Activated CD4-positive, alpha-beta T cell treated with anti-CD3 and anti-CD28 coated beads for 36 hours (primary cell): ENCODE measurements around the gene THG1L. TPM values are rescaled to one million over a fixed set of nuclear protein-coding genes. Genes with fewer than 3 reads are reported as not detected.
"Not testable (repeated sequence)": the region's sequence is repeated elsewhere in the genome, so short reads cannot be mapped to it uniquely, and the experiment has no call there.

Source experiments
- ATAC-seq: fragments of 200-7000 bp; cut with Tn5 transposase; one replicate; pipeline ENCODE4 v1.10.0; 2021; ENCODE audit warnings: mild to moderate bottlenecking, moderate library complexity
- CTCF ChIA-PET: fragments of 350-600 bp; sonication (Branson Sonifier 250); formaldehyde crosslinking; loops from one replicate; lab custom pipeline; 2021; ENCODE audit warnings: antibody characterized with exemption; lab: Charles Lee
- POLR2A ChIA-PET: fragments of 350-600 bp; sonication (Branson Sonifier 250); formaldehyde crosslinking; loops from one replicate; lab custom pipeline; 2021; ENCODE audit warnings: antibody characterized with exemption, inconsistent platforms; lab: Charles Lee
- DNase-seq: peaks from one replicate; pipeline ENCODE4 v3.0.0-alpha.2; 2020
- H3K27ac Mint-ChIP-seq: one replicate; pipeline ENCODE4 v1.8.0; 2021; ENCODE audit warnings: mixed read lengths
- H3K27me3 Mint-ChIP-seq: one replicate; pipeline ENCODE4 v1.8.0; 2021; ENCODE audit warnings: mixed read lengths
- H3K36me3 Mint-ChIP-seq: one replicate; pipeline ENCODE4 v1.8.0; 2021; ENCODE audit warnings: low read depth, mixed read lengths
- H3K4me1 Mint-ChIP-seq: one replicate; pipeline ENCODE4 v1.8.0; 2021; ENCODE audit warnings: mixed read lengths
- H3K4me3 Mint-ChIP-seq: one replicate; pipeline ENCODE4 v1.8.0; 2021; ENCODE audit warnings: mild to moderate bottlenecking, moderate library complexity, mixed read lengths
- H3K9me3 Mint-ChIP-seq: one replicate; pipeline ENCODE4 v1.8.0; 2021; ENCODE audit warnings: low read depth, mixed read lengths
- intact Hi-C, 2 experiments: fragments of 100-400 bp; cut with DNase I in 1 of 2; cut with micrococcal nuclease in 1 of 2; formaldehyde crosslinking; loops; one replicate each; pipeline versions ENCODE4 v1.14.2 to v1.15.1; 2022 to 2024; cut with DNase I, micrococcal nuclease
- total RNA-seq, 2 experiments: library from RNA; stranded (reverse); gene quantifications; one replicate each; pipeline ENCODE4 v1.2.3, GENCODE V29; 2021

Gene THG1L
- total RNA-seq: 10 to 100 TPM; 29.9 to 33.8 TPM

GRCh38 chr5:157731272-157732129 is at the start of gene THG1L:
Gene THG1L (plus strand): TSS chr5:157731420. CDS start chr5:157731441, 21 bp downstream.
- Mint-ChIP-seq H3K4me3 (peak within 1 kb of the TSS; percentile 86), H3K9me3 (no peaks in the 10 kb centered on the region), H3K27me3 (no peaks in the 10 kb centered on the region), H3K36me3 (peaks cover 25% of the 10 kb centered on the region), H3K27ac (peak within 1 kb of the TSS; percentile 96), H3K4me1 (peaks cover 27% of the 10 kb centered on the region)
- ATAC-seq (peak; percentile 95), DNase-seq (peak; percentile 99)
- ChIA-PET POLR2A (interaction anchor here (0.6 to 1.4 kb wide), 7 partner anchors 11 to 589 kb away, joined by 3 to 12 read pairs (median 5); partner anchors contain the start of genes LSM11 and MED7), CTCF (interaction anchor here (0.6 to 2.8 kb wide), 8 partner anchors 11 to 361 kb away, joined by 3 to 23 read pairs (median 4); partner anchors contain the start of gene LSM11)
- intact Hi-C loops: loop anchor here (1.0 to 5.0 kb wide), 8 partner anchors 12 to 574 kb away; partner anchors contain the start of gene LSM11 (in 2 of the 2)

- CTCF ChIA-PET: interaction anchor here (0.6 to 1.8 kb wide), 4 partner anchors 9 to 166 kb away, joined by 3 to 5 read pairs (median 4); no protein-coding TSS in a partner anchor
Measured at GRCh38 chr5:157682257-157682656, 49.0 kb upstream of the THG1L start.

GRCh38 chr5:157686276-157687197 is 44.7 kb upstream of the THG1L start:
- H3K4me3 Mint-ChIP-seq, H3K9me3 Mint-ChIP-seq, POLR2A ChIA-PET, DNase-seq, ATAC-seq, CTCF ChIA-PET, H3K36me3 Mint-ChIP-seq, H3K27me3 Mint-ChIP-seq, intact Hi-C loops, H3K4me1 Mint-ChIP-seq, H3K27ac Mint-ChIP-seq: not testable (repeated sequence)

More at GRCh38 chr5:157682257-157682656, 49.0 kb upstream of the THG1L start:
- H3K4me1 Mint-ChIP-seq: no peaks in the 10 kb centered on the region
- H3K27ac Mint-ChIP-seq: no peak overlapping the region
- H3K9me3 Mint-ChIP-seq: no peaks in the 10 kb centered on the region
- no peaks in the 10 kb centered on the region for H3K36me3 Mint-ChIP-seq
- H3K4me3 Mint-ChIP-seq: no peak overlapping the region
- H3K27me3 Mint-ChIP-seq: no peaks in the 10 kb centered on the region
- POLR2A ChIA-PET: no interaction called here
- DNase-seq: no peak
- intact Hi-C loops: no loop called here
- ATAC-seq: no peak

GRCh38 chr5:157687198-157687554 is 44.0 kb upstream of the THG1L start:
- H3K27me3 Mint-ChIP-seq: no peaks in the 10 kb centered on the region
- DNase-seq: no peak
- no peak for ATAC-seq
- no peak overlapping the region for H3K27ac Mint-ChIP-seq
- ChIA-PET POLR2A (no interaction called here), CTCF (no interaction called here)
- no peak overlapping the region for H3K4me3 Mint-ChIP-seq
- H3K4me1 Mint-ChIP-seq: peaks cover 2% of the 10 kb centered on the region
- H3K9me3 Mint-ChIP-seq: peaks cover 1% of the 10 kb centered on the region
- intact Hi-C loops: no loop called here
- H3K36me3 Mint-ChIP-seq: no peaks in the 10 kb centered on the region

GRCh38 chr5:157689942-157690689 is 41.1 kb upstream of the THG1L start:
- H3K4me3 Mint-ChIP-seq: no peak overlapping the region
- ChIA-PET POLR2A (no interaction called here), CTCF (interaction anchor here (0.6 to 1.9 kb wide), 10 partner anchors 9 to 259 kb away, joined by 3 to 6 read pairs (median 4); partner anchors contain the start of gene LSM11)
- peaks cover 1% of the 10 kb centered on the region for H3K9me3 Mint-ChIP-seq
- H3K27ac Mint-ChIP-seq: no peak overlapping the region
- intact Hi-C loops: no loop called here
- peaks cover 2% of the 10 kb centered on the region for H3K4me1 Mint-ChIP-seq
- DNase-seq: peak; percentile 74
- ATAC-seq: peak; percentile 93
- peaks cover 3% of the 10 kb centered on the region for H3K27me3 Mint-ChIP-seq
- no peaks in the 10 kb centered on the region for H3K36me3 Mint-ChIP-seq

- Mint-ChIP-seq H3K9me3 (peaks cover 1% of the 10 kb centered on the region), H3K36me3 (no peaks in the 10 kb centered on the region), H3K27me3 (peaks cover 3% of the 10 kb centered on the region), H3K27ac (no peak overlapping the region), H3K4me3 (no peak overlapping the region), H3K4me1 (peaks cover 2% of the 10 kb centered on the region)
- ATAC-seq (no peak), DNase-seq (no peak)
- ChIA-PET CTCF (interaction anchor here (0.8 to 1.9 kb wide), 5 partner anchors 9 to 259 kb away, joined by 3 to 6 read pairs (median 5); partner anchors contain the start of gene LSM11), POLR2A (no interaction called here)
- intact Hi-C loops: no loop called here
Measured at GRCh38 chr5:157690690-157691433, 40.4 kb upstream of the THG1L start.

GRCh38 chr5:157693816-157694215 is 37.4 kb upstream of the THG1L start:
- H3K9me3 Mint-ChIP-seq, H3K27ac Mint-ChIP-seq, intact Hi-C loops, H3K4me3 Mint-ChIP-seq, DNase-seq, H3K36me3 Mint-ChIP-seq, POLR2A ChIA-PET, ATAC-seq, H3K27me3 Mint-ChIP-seq, H3K4me1 Mint-ChIP-seq: not testable (repeated sequence)
- CTCF ChIA-PET: interaction anchor here (0.7 to 1.2 kb wide), 4 partner anchors 12 to 261 kb away, joined by 3 to 4 read pairs (median 4); no protein-coding TSS in a partner anchor

- POLR2A ChIA-PET, ATAC-seq, H3K4me3 Mint-ChIP-seq, DNase-seq, H3K27ac Mint-ChIP-seq, H3K27me3 Mint-ChIP-seq, H3K9me3 Mint-ChIP-seq, H3K36me3 Mint-ChIP-seq, intact Hi-C loops, H3K4me1 Mint-ChIP-seq: not testable (repeated sequence)
- CTCF ChIA-PET: interaction anchor here (1.1 kb wide), 1 partner anchor 47 kb away, joined by 3 read pairs; the partner anchor contains the start of gene LSM11
Measured at GRCh38 chr5:157696154-157696553, 35.1 kb upstream of the THG1L start.

GRCh38 chr5:157698674-157699073 is 32.5 kb upstream of the THG1L start:
- H3K27ac Mint-ChIP-seq, H3K9me3 Mint-ChIP-seq, H3K4me1 Mint-ChIP-seq, H3K27me3 Mint-ChIP-seq, DNase-seq, intact Hi-C loops, ATAC-seq, POLR2A ChIA-PET, H3K4me3 Mint-ChIP-seq, H3K36me3 Mint-ChIP-seq: not testable (repeated sequence)
- CTCF ChIA-PET: interaction anchor here (0.6 kb wide), 2 partner anchors 44 to 240 kb away, joined by 3 read pairs; no protein-coding TSS in a partner anchor

- CTCF ChIA-PET: no interaction called here
- Mint-ChIP-seq H3K27ac (no peak overlapping the region), H3K4me1 (no peaks in the 10 kb centered on the region)
Measured at GRCh38 chr5:157703736-157704135, 27.5 kb upstream of the THG1L start.

More at GRCh38 chr5:157703736-157704135, 27.5 kb upstream of the THG1L start:
- ATAC-seq (no peak), DNase-seq (no peak)
- intact Hi-C loops: no loop called here
- H3K9me3 Mint-ChIP-seq: peaks cover 2% of the 10 kb centered on the region
- no peak overlapping the region for H3K4me3 Mint-ChIP-seq
- POLR2A ChIA-PET: no interaction called here
- H3K36me3 Mint-ChIP-seq: no peaks in the 10 kb centered on the region
- H3K27me3 Mint-ChIP-seq: peaks cover 2% of the 10 kb centered on the region
